GM21717 (cell line): ENCODE measurements around the gene SIRPB1.
"Not testable (repeated sequence)": the region's sequence is repeated elsewhere in the genome, so short reads cannot be mapped to it uniquely, and the experiment has no call there.

Experiments
- ATAC-seq: cut with Tn5 transposase; IDR thresholded peaks from one replicate; pipeline ENCODE4 v1.9.1; 2021; ENCODE audit warnings: mild to moderate bottlenecking, moderate library complexity; ENCODE audit not compliant: unreplicated experiment

Gene SIRPB1

DNA sequence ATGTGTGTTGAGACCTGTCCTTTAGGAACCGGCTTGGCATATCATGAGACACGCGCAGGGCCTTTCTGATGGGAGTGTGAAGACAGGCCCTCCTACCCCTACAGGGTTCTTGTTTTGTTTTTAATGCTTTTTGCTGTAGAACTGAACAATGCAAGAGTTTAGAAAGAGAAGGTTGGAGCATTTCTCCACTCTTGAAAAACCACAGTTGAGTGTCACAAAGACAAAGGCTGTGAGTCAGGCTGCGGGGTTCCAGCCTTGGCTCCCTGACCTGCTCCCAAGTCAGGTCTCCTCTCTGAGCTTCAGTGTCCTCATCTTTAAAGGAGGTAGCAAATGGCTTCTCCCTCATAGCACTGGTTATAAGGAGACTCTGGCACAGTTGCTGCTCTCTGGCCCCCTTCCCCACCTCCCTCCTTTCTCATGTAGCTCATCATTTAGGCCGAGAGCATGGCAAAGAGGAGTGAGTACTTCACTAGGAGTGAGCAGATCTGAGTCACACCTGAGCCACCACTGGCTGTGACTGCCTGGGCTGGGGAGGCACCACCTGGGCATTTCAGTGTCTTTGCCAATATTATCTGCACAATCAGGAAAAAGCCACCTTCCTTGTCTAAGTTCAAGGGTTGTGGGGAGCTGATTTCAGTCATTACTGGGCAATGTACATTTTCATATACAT lies 11.0 kb downstream of the SIRPB1 start:
- ATAC-seq, result not testable (repeated sequence)

DNA sequence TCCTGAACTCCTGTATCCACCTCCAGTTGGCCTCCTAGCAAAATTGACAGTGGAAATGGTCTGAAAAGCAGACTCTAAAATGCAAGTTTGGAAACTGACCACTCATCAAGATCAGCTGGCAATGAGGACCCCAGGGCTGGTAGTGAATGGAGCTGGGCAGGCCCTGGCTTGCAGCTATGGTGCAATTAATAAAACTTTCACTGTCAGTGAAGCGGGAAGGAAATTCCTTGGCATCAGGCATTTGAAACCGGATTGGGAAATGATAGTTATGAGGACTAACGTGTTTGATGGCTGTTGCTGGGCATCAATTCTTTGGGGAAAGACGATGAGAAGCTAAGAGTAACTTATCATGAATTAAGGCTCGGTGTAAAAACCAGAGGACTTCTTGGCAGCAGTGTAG lies 19.1 kb downstream of the SIRPB1 start:
- ATAC-seq, result no peak

DNA sequence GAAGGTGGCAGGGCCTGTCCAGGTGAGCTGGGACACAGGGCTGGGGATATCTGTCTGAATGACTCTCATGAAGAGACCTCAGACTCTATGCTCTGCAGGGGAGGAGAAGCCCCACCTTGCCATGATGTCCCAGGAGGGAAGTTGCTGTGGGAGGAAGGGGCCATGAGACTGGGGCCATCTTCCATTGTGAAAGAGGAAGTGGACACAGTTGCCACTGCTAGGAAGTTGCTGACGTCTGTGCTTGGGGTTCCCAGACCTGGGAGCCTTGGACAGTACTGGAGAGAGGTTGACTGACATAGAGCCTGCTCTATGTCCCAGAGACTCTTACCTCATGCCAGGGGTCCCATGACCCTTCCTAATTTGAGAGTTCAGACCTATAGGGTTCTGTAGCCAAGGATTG lies 24.5 kb downstream of the SIRPB1 start:
- ATAC-seq, result no peak

DNA sequence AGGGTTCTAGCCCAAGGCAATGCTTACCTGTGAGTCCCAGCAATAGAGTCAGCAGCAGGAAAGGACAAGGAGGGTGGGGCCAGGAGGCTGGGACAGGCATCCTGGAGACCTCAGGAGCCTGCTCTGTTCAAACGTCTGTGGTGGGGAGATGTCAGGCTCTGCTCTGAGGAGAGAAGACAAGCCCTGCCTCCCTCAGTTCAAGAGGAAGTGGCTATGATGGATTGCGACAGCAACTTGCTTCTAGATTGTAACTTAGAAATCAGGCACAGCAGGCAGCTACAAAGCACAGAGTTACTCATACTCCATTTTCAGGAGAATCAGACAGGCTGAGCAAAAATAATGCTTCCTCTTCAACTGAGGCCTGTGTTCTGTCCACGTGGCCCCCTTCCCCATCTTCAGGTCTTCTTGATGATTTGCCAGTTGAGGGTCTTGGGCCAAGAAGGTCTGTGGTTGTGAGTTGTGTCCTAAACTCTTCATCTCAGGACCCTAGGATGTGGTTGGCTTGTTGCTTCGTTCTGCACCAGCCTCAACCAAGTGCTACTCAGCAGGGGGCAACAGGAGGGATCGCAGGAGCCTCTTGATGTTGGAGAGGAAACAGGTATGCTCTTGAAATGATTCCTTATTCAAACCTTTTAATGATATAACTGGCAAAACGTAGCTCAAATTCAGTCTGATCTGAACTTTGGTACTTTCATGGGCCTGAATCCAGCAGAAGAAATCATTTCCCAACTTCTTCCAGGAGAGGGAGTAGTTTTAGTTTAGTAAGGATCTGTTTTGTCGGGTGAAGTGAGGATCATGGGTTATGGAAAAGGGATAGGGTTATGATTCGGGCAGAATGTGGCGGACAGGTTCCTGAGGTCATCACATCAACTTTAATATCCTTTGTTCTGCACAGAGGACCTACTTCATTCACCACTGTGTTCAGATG lies 31.0 kb downstream of the SIRPB1 start:
- no peak for ATAC-seq

DNA sequence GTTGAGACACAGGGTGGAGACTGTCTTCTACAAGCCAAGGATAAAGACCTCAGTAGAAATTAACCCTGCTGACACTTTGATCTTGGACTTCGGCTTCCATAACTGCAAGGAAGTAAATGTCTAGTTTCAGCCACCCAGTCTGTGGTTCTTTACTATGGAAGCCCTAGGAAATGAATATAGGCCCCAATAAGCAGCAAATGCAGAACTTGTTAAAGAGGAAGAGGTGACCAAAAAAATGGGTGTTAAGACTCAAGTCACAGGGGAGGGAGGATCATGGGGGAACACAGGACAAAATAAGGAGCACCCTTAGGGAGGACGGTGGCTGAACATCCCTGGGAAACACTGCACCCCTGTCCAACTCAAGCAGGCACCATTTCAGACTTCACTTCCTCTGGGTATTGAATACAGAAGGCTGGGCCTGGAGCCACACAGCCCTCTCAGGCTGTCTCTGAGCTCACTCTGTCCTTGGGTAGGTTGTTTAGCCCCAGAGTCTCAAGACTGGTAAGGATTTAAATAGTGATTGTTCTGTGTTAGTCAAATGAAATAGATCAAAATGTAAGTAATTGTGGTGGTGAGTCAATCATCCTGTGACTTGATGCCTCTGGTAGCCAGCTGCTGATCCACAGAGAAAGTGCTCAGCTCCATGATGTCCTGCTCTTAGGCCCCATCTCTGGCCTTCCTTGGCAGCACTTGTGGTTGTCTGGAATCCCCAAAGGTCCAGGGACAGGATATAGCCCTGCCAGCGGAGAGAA lies 31.9 kb downstream of the SIRPB1 start:
- ATAC-seq, result no peak

DNA sequence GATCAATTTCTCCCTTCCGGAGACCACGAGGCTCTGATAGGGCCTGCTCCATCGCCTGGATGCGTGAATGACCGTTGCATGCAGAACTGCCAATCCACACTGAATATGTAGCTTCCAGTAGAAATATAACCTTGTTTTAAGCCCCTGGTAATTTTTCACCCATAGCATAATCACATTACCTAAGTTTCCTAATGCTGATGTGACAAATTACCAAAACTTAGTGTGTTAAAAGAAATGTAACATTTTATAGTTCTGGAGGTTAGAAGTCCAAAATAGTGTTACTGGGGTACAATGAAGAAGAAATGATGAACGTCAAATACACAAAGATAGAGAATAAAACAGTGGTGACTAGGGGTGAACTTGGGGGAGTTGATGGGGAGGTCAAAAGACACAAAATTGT lies 40.3 kb downstream of the SIRPB1 start:
- ATAC-seq, result no peak

DNA sequence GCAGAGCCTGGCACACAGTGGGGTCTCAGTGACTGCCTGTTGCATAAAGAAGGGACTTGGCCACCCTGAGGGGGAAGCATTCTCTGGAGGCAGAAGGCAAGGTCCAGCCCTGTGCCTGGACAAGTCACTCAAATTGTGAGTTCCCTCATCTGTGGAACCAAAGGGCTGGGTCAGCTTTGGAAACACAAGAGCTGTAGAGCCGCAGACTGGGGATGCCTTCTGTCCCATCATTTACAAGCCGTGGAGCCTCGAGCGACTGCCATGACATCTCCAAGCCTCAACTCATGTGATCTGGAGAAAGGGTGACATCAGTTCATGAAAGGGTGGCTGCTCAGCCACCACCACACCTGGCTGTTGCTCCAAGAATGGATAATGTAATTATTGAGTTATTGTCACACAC lies 41.9 kb downstream of the SIRPB1 start:
- ATAC-seq, result no peak

DNA sequence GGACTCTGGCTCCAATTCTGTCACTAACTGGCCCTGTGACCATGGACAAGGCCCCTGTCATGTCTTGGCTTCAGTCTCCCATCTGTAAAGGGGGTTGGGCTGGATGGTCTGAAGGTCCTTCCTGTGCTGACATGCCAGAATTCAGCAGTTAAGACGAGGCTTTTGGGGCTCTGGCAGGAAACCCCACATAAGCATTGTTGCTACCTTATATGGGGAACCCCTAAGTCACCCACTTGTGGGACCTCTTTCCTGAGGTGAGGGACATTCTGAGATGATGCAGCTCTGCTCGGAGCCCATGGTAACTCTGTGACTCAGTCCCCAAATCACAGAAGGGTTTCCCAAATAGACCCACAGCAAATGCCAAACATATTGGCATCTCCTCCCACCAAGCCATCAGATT lies 42.5 kb downstream of the SIRPB1 start:
- not testable (repeated sequence) for ATAC-seq

DNA sequence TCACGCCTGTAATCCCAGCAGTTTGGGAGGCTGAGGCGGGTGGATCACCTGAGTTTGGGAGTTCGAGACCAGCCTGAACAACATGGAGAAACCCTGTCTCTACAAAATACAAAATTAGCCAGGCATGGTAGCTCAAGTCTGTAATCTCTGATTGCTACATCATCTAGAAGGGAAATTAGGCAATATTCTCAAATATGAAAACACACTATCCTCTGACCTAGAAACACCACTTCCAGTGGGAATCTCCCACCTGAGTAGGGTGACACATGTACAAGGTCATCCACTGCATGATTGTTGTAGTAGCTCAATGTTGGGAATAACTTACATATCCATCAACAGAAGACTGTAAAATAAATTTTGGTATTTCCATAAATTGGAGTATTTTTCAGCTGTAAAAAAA lies 43.2 kb downstream of the SIRPB1 start:
- ATAC-seq, result no peak

DNA sequence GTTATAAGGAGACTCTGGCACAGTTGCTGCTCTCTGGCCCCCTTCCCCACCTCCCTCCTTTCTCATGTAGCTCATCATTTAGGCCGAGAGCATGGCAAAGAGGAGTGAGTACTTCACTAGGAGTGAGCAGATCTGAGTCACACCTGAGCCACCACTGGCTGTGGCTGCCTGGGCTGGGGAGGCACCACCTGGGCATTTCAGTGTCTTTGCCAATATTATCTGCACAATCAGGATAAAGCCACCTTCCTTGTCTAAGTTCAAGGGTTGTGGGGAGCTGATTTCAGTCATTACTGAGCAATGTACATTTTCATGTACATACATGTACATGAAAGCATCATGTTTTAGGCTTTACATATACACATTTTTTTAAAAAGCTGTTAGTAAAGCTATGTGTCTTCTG lies 43.8 kb downstream of the SIRPB1 start:
- ATAC-seq, result not testable (repeated sequence)

DNA sequence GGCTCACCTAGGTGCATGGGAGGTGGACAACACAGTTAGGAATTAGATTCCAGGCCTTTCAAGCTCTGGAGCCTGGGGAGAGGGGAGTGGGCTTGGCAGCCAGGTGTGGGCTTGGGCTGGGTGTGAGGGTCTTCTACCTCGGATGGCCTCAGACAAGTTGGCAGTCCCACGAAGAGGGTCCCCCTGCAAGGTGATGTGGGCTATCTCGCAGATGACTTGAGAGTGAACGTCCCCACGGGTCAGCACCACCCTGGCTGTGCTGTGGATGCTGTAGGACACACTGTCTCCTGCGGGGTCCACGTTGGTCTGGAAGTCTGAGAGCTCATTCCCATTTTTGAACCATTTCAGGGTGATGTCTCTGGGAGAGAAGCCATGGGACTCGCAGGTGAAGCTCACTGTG lies 48.2 kb downstream of the SIRPB1 start:
- ATAC-seq, result not testable (repeated sequence)
